GM18508 (cell line): ENCODE measurements around the gene NSUN2.
"Not testable (repeated sequence)": the region's sequence is repeated elsewhere in the genome, so short reads cannot be mapped to it uniquely, and the experiment has no call there.

Experiments
- ATAC-seq: cut with Tn5 transposase; IDR thresholded peaks from one replicate; pipeline ENCODE4 v1.9.1; 2021; ENCODE audit warnings: moderate number of reproducible peaks; ENCODE audit not compliant: insufficient read depth, unreplicated experiment

NSUN2 gene

DNA sequence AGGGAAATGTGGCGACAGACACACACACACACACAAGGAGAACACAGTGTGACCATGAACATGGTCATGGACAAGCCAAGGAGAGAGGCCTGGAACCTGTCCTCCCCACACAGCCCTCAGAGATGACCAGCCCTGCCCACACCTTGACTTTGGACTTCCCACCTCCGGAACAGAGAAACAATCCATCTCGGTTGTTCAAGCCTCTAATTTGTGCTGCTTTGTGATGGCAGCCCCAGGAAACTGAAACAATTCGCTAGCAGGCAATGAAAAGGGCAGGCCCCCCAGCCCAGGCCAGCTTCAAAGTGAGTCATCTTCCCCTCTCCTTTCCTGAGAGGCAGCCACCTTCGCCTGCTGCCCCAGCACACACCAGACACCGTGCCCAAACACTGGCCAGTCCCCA, 47.7 kb downstream of the NSUN2 start:
- no peak for ATAC-seq

DNA sequence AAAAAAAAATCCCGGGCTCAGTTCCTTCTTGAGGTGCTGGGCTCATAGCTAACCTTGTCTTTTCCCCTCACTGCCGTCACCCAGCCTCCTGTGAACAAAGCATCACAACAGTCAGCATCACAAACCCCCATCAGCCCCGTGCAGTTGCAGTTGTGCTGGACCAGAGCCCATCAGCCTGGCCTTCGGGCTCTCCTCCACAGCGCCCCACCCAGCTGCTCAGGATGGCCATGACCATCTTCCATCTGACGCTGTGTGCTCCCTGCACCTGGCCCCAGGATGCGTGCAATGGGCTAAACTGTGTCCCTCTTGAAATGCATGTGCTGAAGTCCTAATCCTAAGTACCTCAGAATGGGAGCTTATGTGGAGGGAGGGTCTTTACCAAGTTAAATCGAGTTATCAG, 48.1 kb downstream of the NSUN2 start:
- no peak for ATAC-seq

DNA sequence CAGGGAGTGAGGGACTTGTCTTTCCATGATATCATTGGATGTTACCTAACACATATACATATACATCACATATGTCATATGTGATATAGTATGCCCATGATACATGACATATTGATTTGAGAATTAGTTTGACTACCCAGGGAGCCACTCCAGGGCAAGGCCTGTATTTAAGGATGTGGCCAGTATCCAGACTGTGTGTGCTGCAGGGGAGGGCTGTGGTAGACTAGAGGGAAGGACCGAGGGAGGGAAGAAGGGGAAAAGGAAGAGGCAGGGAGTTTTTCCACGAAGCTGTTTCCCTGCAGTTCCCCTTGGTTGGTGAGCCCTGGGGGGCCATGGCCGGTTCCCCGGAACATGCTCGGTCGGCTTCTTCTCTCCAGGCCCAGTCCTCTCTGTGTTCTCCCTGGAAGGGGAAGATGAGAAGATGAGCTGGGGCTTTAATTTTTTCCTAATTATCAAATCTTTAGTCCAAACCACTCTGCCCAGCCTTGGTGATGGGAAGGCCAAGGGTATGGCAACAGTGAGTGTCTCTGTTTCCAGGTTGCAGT, 48.7 kb downstream of the NSUN2 start:
- no peak for ATAC-seq

DNA sequence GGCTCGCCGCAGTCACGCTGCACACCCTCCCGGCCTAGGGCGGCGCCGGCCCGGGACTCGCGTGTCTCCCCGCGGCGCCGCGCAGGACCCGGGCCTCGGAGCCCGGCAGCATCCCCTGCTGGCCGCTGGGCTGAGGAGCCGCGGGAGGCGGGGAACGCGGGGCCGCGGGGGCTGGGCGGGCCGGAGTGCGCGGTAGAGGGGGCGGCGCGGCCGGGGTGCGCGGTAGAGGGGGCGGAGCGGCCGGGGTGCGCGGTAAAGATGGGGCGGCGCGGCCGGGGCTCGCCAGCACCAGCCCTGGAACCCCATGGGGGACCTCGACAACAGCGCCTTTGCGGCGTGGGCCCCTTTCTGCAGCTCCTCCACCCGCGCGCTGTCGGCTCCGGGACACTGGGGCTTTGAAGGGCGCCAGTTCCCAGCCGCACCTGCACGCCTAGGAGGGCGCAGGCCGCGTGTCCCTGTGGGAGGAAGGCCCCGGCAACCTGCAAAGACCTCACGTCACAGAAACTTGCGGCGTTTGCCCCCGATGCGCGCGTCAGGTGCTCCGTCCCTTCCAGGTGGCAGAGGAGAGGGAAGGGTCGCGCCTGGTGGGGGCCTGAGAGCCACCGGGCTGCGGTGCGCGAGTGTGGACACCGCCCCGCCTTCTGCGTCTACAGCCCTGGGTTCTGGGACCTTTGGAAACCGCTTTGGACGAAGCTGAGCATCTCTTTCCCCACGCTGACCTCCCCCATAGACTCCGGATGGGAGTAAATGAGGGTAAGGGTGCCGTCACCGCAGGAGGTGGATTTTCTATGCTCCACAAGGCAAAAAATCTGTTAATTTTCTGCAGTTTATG, 49.6 kb downstream of the NSUN2 start:
- ATAC-seq: no peak

GRCh38 chr5:6582507-6583048, 50.3 kb downstream of the NSUN2 start:
- no peak for ATAC-seq

- ATAC-seq: no peak
Observed at GRCh38 chr5:6581559-6582426, 51.1 kb downstream of the NSUN2 start.

- ATAC-seq: no peak
Observed at GRCh38 chr5:6581090-6581489, 51.8 kb downstream of the NSUN2 start.

DNA sequence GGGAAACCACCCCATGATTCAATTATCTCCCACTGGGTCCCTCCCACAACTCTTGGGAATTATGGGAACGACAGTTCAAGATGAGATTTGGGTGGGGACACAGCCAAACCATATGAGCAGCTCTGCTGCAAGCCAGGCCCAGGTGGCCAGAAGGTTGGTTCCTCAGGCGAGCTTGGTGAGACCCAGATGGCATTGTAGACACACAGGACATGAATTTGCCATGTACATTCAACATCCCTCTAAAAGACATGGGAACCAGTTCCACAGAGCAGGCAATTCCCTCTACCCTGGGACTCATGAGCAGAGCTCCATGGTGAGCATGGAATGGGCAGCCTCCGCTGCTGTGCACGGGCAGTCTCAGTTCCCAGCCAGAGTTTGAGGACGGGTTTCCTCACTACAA, 53.3 kb downstream of the NSUN2 start:
- ATAC-seq: no peak

GRCh38 chr5:6578676-6579343, 54.0 kb downstream of the NSUN2 start:
- no peak for ATAC-seq

- ATAC-seq: no peak
Observed at GRCh38 chr5:6576861-6577501, 55.9 kb downstream of the NSUN2 start.

DNA sequence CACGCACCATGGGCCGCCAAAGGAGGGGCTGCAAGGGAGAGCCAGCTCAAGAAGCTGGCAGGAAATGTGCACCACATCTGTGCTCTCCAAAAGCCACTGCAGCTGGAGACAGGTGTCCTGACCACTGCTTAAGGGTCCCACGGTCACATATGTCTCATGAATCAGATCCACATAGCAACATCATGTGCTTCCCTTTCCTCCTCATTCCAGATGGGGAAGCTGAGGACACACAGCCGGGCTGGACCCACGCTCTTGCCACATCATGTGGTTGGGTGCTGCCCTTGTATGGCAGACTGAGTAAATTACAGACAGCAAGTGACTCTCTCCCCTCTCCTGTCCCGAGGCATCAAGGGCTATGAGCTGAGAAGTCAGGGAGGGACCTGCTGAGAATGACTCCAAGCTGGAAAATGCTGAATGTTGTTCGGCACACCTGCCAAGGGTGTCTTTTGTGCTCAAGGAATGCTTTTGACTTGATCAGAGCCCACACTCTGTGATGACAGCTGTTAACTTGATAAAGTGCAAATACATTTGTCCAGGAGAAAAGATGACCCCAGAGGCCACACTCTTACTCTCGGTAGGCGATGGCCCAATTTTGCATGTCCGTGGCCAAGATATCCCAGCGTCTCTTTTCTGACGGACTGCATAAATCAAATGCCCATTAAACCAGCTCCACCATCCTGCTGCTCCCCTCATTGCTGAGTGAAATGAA, 58.2 kb downstream of the NSUN2 start:
- ATAC-seq: no peak

DNA sequence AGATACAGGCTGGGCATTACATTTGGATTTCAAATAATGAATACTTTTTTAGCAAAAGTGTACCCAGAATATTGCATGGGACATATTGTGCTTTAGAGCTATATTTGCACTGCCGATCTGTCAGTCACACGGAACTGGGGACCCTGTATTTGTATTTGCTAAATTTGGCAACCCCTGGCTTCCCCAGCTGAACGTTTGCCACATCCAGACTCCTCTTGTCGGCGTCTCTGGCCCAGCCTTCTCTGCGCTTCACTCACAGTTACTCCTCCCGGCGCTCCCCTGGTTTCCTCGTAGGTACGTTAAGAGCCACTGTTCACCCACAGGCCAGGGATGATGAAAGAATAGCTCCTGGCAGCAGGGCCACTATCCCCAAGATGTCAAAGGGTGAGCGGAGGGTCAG, 58.7 kb downstream of the NSUN2 start:
- no peak for ATAC-seq

- no peak for ATAC-seq
Observed at GRCh38 chr5:6573651-6574101, 59.2 kb downstream of the NSUN2 start.

- no peak for ATAC-seq
Observed at GRCh38 chr5:6572825-6573380, 59.9 kb downstream of the NSUN2 start.

DNA sequence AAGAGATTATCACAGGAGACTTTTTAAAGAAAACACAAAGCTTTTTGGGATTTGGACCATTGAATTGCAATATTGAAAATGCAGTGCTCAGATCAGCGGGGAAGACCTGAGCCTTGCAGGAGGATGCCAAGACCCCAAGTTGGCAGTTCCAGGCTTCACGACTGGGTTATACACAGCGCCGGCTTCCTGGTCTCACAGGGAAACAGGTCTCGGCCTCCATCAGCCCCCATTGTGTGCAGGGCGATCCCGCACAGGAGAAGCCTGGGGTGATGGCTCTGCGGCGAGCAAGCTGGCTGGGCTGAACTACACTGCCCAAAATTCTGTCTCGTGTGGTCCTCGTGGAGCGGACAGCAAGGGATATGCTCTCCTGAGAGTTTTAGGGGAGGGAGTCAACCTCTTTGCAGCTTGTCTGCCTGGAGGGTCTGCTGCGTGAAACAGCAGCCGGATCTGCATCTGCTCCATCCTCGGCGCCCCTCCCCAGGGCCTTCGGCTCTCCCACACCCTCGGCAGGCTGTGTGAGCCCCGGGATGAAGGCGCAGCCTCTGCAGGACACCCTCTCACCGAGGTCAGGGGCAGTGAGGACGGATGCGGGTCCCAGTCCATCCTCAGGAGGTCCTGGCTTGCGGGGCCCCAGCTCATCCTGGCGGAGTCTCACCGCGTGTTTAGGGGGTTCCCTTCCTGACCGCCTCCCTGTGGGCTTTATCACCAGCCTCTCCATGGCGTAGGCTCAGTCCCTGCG, 60.6 kb downstream of the NSUN2 start:
- ATAC-seq: no peak

- not testable (repeated sequence) for ATAC-seq
Observed at GRCh38 chr5:6571607-6572006, 61.2 kb downstream of the NSUN2 start.

GRCh38 chr5:6570530-6570929, 62.3 kb downstream of the NSUN2 start:
- ATAC-seq: no peak

DNA sequence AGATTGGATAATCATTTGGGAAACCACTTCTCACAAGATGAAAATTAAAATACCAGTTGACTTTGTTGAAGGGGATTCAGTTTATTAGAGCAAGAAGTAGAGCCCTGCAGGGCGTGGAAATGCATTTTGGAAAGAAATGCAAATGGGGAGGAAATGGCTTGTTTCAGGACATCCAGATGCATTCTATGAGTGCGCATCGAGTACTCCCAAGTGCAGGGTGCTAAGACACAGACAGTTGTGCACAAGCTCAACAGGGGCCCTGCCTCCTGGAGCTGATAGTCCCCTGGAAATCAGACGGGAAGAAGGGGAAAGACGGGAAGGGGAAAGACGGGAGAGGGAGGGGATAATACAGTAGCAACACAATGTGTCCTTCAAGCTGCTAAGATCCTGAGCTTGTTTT, 64.0 kb downstream of the NSUN2 start:
- no peak for ATAC-seq
